ENCODE measurements around the gene TIPRL. TPM values are rescaled to one million over a fixed set of nuclear protein-coding genes. Genes with fewer than 3 reads are reported as not detected.

The TIPRL gene
- polyA plus RNA-seq, 1 of the 3 experiments (the other 2 are of a cell fraction) = 16.4 TPM

DNA sequence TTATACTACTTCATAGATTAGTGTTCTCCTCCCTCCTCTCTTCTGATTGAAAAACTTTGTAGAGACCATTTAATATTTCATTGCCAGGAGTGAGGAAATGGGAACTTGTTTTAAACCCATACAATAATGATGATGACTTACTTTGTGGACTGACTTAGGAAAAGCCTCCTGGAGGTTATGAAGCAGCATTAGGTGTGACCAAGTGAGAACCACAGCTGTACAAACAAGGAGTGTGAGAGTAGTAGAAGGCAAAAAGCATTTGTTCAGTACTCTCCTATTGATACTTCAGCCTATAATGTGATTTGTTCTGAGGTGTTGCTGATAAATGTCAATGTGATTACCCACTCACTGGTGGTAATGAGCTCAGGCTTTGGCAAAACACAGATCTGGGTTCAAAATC lies 8.4 kb downstream of the TIPRL start:
- no peaks in the 10 kb centered on the region; a peak in 2 of 4 replicates for H3K4me1 ChIP-seq (ENCODE audit: control insufficient read depth in 1 of 2, insufficient read depth in 2 of 2, low read depth in 1 of 2, low read length in 1 of 2)
- no peaks in the 10 kb centered on the region for H3K9me2 ChIP-seq
- TF ChIP-seq RAD21 (IDR thresholded peaks at IDR 0.05; ENCODE audit: low read length) (no peak), GATA2 (CRISPR knock-in tag; IDR thresholded peaks at IDR 0.05) (no peak), USF2 (IDR thresholded peaks at IDR 0.05; ENCODE audit: borderline replicate concordance, low read depth, low read length) (no peak), CHD2 (IDR thresholded peaks at IDR 0.05; ENCODE audit: low read length, partially characterized antibody) (no peak), FOXM1 (IDR thresholded peaks at IDR 0.05; ENCODE audit: low read depth) (no peak), GABPA (IDR thresholded peaks at IDR 0.05; ENCODE audit: low read depth) (no peak)
- CTCF ChIA-PET = interaction anchor here (0.9 kb wide), 1 partner anchor 42 kb away, joined by 4 read pairs; no protein-coding TSS in a partner anchor
- H2AFZ ChIP-seq (ENCODE audit: low read depth) = no peak overlapping the region
- no peak overlapping the region for H3K4me3 ChIP-seq (ENCODE audit: low read depth in 2 of 2, low read length in 1 of 2)
- no peak overlapping the region for H3K27ac ChIP-seq (ENCODE audit: low read depth in 2 of 2, low read length in 1 of 2)
- H3K9ac ChIP-seq = no peak overlapping the region
- no peaks in the 10 kb centered on the region for H3K9me3 ChIP-seq
- H4K20me1 ChIP-seq (ENCODE audit: insufficient read depth) = no peaks in the 10 kb centered on the region
- H3K36me3 ChIP-seq (replicated peaks in 1 of 2; ENCODE audit: control insufficient read depth in 1 of 2, insufficient read depth in 2 of 2, low read length in 1 of 2) = peaks cover 44 to 58% of the 10 kb centered on the region in 2 experiments
- POLR2A ChIA-PET = no interaction called here
- no peaks in the 10 kb centered on the region for H3K27me3 ChIP-seq (ENCODE audit: insufficient read depth)
- no peaks in the 10 kb centered on the region for H3F3A ChIP-seq (replicated peaks; ENCODE audit: insufficient read depth)
- no peak overlapping the region for H3K4me2 ChIP-seq
- no peak for DNase-seq
- H3K79me2 ChIP-seq (ENCODE audit: insufficient read depth) = peaks cover 69% of the 10 kb centered on the region

DNA sequence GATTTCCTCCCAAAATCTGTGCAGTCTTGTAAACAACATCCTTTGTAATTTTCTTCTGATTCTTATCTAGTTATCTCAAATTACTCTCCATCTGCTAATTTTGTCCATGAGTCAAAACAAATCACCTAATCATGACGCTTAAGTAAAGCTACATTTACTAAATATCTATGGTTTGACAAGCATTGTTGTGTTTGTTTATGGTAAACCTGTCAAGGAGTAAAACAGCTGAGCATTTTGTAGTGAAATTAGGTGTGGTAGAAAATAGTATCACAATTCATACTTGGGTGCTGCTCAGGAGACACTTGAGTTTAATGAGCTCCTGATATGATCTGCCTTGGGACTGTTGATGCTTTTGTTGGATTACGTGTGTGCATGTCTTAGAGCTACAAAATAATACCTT lies 11.6 kb downstream of the TIPRL start:
- Histone ChIP-seq H3K9me3 (no peaks in the 10 kb centered on the region), H3K79me2 (ENCODE audit: insufficient read depth) (peaks cover 38% of the 10 kb centered on the region), H3F3A (replicated peaks; ENCODE audit: insufficient read depth) (peaks cover 3% of the 10 kb centered on the region), H3K4me2 (no peak overlapping the region), H3K9ac (no peak overlapping the region), H3K4me3 (ENCODE audit: low read depth in 2 of 2, low read length in 1 of 2) (no peak overlapping the region), H3K9me2 (no peaks in the 10 kb centered on the region), H3K4me1 (ENCODE audit: control insufficient read depth in 1 of 2, insufficient read depth in 2 of 2, low read depth in 1 of 2, low read length in 1 of 2) (no peaks in the 10 kb centered on the region; a peak in 1 of 4 replicates), H3K27ac (ENCODE audit: low read depth in 2 of 2, low read length in 1 of 2) (no peak overlapping the region), H4K20me1 (ENCODE audit: insufficient read depth) (no peaks in the 10 kb centered on the region), H2AFZ (ENCODE audit: low read depth) (no peak overlapping the region), H3K36me3 (replicated peaks in 1 of 2; ENCODE audit: control insufficient read depth in 1 of 2, insufficient read depth in 2 of 2, low read length in 1 of 2) (peaks cover 43 to 66% of the 10 kb centered on the region in 2 experiments), H3K27me3 (ENCODE audit: insufficient read depth) (no peaks in the 10 kb centered on the region)
- ChIA-PET POLR2A (no interaction called here), CTCF (interaction anchor here (1.0 kb wide), 1 partner anchor 11 kb away, joined by 3 read pairs; no protein-coding TSS in a partner anchor)
- WGBS (ENCODE audit: low lambda C conversion rate) = 92% methylated on average over 2 of the region's 2 CpGs
- TF ChIP-seq MEF2A (IDR thresholded peaks at IDR 0.05; ENCODE audit: borderline replicate concordance, low read depth) (no peak), USF2 (IDR thresholded peaks at IDR 0.05; ENCODE audit: borderline replicate concordance, low read depth, low read length) (no peak), ZBTB33 (IDR thresholded peaks at IDR 0.05; ENCODE audit: borderline replicate concordance, low read depth) (no peak), CTCF (IDR thresholded peaks at IDR 0.05) (no peak)
- no peak for DNase-seq
